IMR-90 (cell line): ENCODE measurements around the gene RASL10A. TPM values are rescaled to one million over a fixed set of nuclear protein-coding genes. Genes with fewer than 3 reads are reported as not detected.

Experiments
- ATAC-seq: fragments of 200-7000 bp; cut with Tn5 transposase; 2 replicates; pipeline ENCODE4 v1.9.1; 2020; ENCODE audit warnings: low read depth, mild to moderate bottlenecking, moderate library complexity
- BruUV-seq: library from RNA; stranded (reverse); fragments of 400-500 nt; replicated peaks from 2 replicates; lab custom pipeline; 2021; lab: Mats Ljungman, UMichigan
- CTCF ChIA-PET: fragments of 300-600 bp; formaldehyde crosslinking; extraction: SDS; loops from one replicate; lab custom pipeline; 2021; ENCODE audit warnings: antibody characterized with exemption; lab: Yijun Ruan, JAX
- POLR2A ChIA-PET: fragments of 300-600 bp; sonication (Branson Sonifier 250); formaldehyde crosslinking; loops from one replicate; lab custom pipeline; 2022; ENCODE audit warnings: antibody characterized with exemption; ENCODE audit not compliant: unreplicated experiment; lab: Charles Lee
- DNase-seq: peaks from one replicate; pipeline ENCODE4 v3.0.0; 2013
- H2AFZ ChIP-seq: replicated peaks from 2 replicates; pipeline ENCODE3; 2013; ENCODE audit warnings: low read length, mild to moderate bottlenecking; ENCODE audit not compliant: poor library complexity
- H2AK5ac ChIP-seq: 2 replicates; pipeline ENCODE4 v1.6.1; 2013; ENCODE audit warnings: low read depth, low read length, inconsistent platforms
- H2AK9ac ChIP-seq: replicated peaks from 2 replicates; pipeline ENCODE3; 2013; ENCODE audit warnings: mild to moderate bottlenecking, low read depth, low read length, moderate library complexity; ENCODE audit not compliant: poor library complexity
- H2BK120ac ChIP-seq: 2 replicates; pipeline ENCODE4 v1.6.1; 2013; ENCODE audit warnings: low read depth, low read length, inconsistent platforms
- H2BK15ac ChIP-seq: 3 replicates; pipeline ENCODE4 v1.6.1; 2013; ENCODE audit warnings: low read depth, low read length, inconsistent platforms
- H2BK20ac ChIP-seq: 2 replicates; pipeline ENCODE4 v1.6.1; 2013; ENCODE audit warnings: low read depth, mild to moderate bottlenecking, inconsistent platforms, low read length, moderate library complexity
- H2BK5ac ChIP-seq: 2 replicates; pipeline ENCODE4 v1.6.1; 2013; ENCODE audit warnings: mild to moderate bottlenecking, low read depth, low read length, inconsistent platforms; ENCODE audit not compliant: poor library complexity, severe bottlenecking
- H3K14ac ChIP-seq: replicated peaks from 2 replicates; pipeline ENCODE4 v1.6.1; 2013; ENCODE audit warnings: low read depth, low read length, inconsistent platforms
- H3K18ac ChIP-seq: 2 replicates; pipeline ENCODE4 v1.6.1; 2013; ENCODE audit warnings: low read depth, low read length, control low read depth
- H3K23ac ChIP-seq: 2 replicates; pipeline ENCODE4 v1.6.1; 2013; ENCODE audit warnings: low read depth, low read length, inconsistent platforms
- H3K27ac ChIP-seq: 2 replicates; pipeline ENCODE4 v1.5.1; 2013; ENCODE audit warnings: mild to moderate bottlenecking, control low read depth, low read length; ENCODE audit not compliant: insufficient read depth
- H3K27me3 ChIP-seq: 2 replicates; pipeline ENCODE4 v1.6.1; 2013; ENCODE audit warnings: low read length; ENCODE audit not compliant: control insufficient read depth, insufficient read depth
- H3K36me3 ChIP-seq: 2 replicates; pipeline ENCODE4 v1.6.1; 2013; ENCODE audit warnings: low read length, mixed read lengths; ENCODE audit not compliant: control insufficient read depth, insufficient read depth
- H3K4ac ChIP-seq: 2 replicates; pipeline ENCODE4 v1.6.1; 2013; ENCODE audit warnings: low read depth, low read length, inconsistent platforms
- H3K4me1 ChIP-seq: 2 replicates; pipeline ENCODE4 v1.6.1; 2013; ENCODE audit warnings: low read length, mixed read lengths; ENCODE audit not compliant: control insufficient read depth, insufficient read depth
- H3K4me2 ChIP-seq: 2 replicates; pipeline ENCODE4 v1.6.1; 2013; ENCODE audit warnings: low read depth, mild to moderate bottlenecking, control low read depth, low read length, moderate library complexity
- H3K4me3 ChIP-seq: 2 replicates; pipeline ENCODE4 v1.5.1; 2013; ENCODE audit warnings: low read depth, mild to moderate bottlenecking, control low read depth, low read length, moderate library complexity; ENCODE audit not compliant: insufficient read depth
- H3K56ac ChIP-seq: 2 replicates; pipeline ENCODE4 v1.6.1; 2013; ENCODE audit warnings: low read length, inconsistent platforms; ENCODE audit not compliant: insufficient read depth; ENCODE audit errors: extremely low read depth
- H3K79me1 ChIP-seq, 2 experiments: 2 replicates each; pipeline ENCODE4 v1.6.1; 2013; ENCODE audit warnings: low read length in 2 of 2, inconsistent platforms in 1 of 2, low read depth in 1 of 2
- H3K9ac ChIP-seq: 2 replicates; pipeline ENCODE4 v1.6.1; 2013; ENCODE audit warnings: low read depth, low read length, control low read depth
- H3K9me1 ChIP-seq: 2 replicates; pipeline ENCODE4 v1.6.1; 2013; ENCODE audit warnings: low read length, inconsistent platforms; ENCODE audit not compliant: insufficient read depth
- H3K9me3 ChIP-seq: 2 replicates; pipeline ENCODE4 v1.6.1; 2013; ENCODE audit warnings: low read length; ENCODE audit not compliant: control insufficient read depth, insufficient read depth
- H4K20me1 ChIP-seq: 2 replicates; pipeline ENCODE4 v1.6.1; 2013; ENCODE audit warnings: low read length, inconsistent platforms; ENCODE audit not compliant: insufficient read depth
- H4K5ac ChIP-seq: 2 replicates; pipeline ENCODE4 v1.6.1; 2013; ENCODE audit warnings: mild to moderate bottlenecking, low read depth, low read length, control low read depth
- H4K8ac ChIP-seq, 2 experiments: 2 replicates each; pipeline ENCODE4 v1.6.1; 2013; ENCODE audit warnings: low read depth in 2 of 2, low read length in 2 of 2, control low read depth in 1 of 2, inconsistent platforms in 1 of 2
- H4K91ac ChIP-seq: 2 replicates; pipeline ENCODE4 v1.6.1; 2013; ENCODE audit warnings: low read depth, low read length, inconsistent platforms; ENCODE audit not compliant: insufficient read depth
- CHD1 ChIP-seq: IDR thresholded peaks from 2 replicates; pipeline ENCODE4 v1.6.1; 2012; ENCODE audit warnings: low read depth, low read length, improper control_type of control experiment
- RFX5 ChIP-seq: IDR thresholded peaks from 2 replicates; pipeline ENCODE4 v1.8.0; 2012; ENCODE audit warnings: low read depth, mild to moderate bottlenecking, low read length, moderate library complexity
- WGBS, 2 experiments: methylation state at CpG; one replicate each; pipeline versions ENCODE4 v1.1.5 to v1.1.7; 2013; ENCODE audit warnings: missing lambda C conversion rate in 2 of 2; ENCODE audit not compliant: insufficient read length in 1 of 2; ENCODE audit errors: extremely low coverage in 2 of 2; 5-methylcytosine and 5-hydroxymethylcytosine counted together
- dilution Hi-C: fragments of 300-500 bp; cut with HindIII; formaldehyde crosslinking; loops from one replicate; pipeline ENCODE4 v1.14.3; 2018; ENCODE audit warnings: low sequenced_read_pairs; ENCODE audit not compliant: unreplicated experiment
- in situ Hi-C: fragments of 300-500 bp; cut with MboI; formaldehyde crosslinking; loops from 3 replicates; pipeline ENCODE4 v1.14.3; 2019; ENCODE audit warnings: low sequenced_read_pairs, inconsistent platforms, mixed read lengths
- intact Hi-C: fragments of 100-400 bp; cut with micrococcal nuclease; formaldehyde crosslinking; loops from 2 replicates; pipeline ENCODE4 v1.10.0; 2022
- polyA plus RNA-seq, 3 experiments: library from polyadenylated mRNA; depleted of rRNA; stranded (reverse); fragments of >200 nt; gene quantifications; 2 replicates each; pipeline ENCODE4 v1.2.3, GENCODE V29; 2012; ENCODE audit warnings: low replicate concordance in 1 of 3
- total RNA-seq: library from RNA; depleted of rRNA; stranded (reverse); fragments of >200 nt; gene quantifications from 2 replicates; pipeline ENCODE4 v1.2.3, GENCODE V29; 2012
- TF ChIP-seq, protein P1 (sequence below): conservative IDR thresholded peaks from 2 replicates; pipeline ENCODE4 v1.5.1; 2012; ENCODE audit warnings: mild to moderate bottlenecking, low read depth, low read length, improper control_type of control experiment

The RASL10A gene
- total and polyA plus RNA-seq, 2 of the 4 experiments (the other 2 are of a cell fraction), result 0.26 TPM; not detected in 1

- peaks cover 25% of the 10 kb centered on the region for H4K20me1 ChIP-seq
- BruUV-seq, result no TSS peak
- H2BK5ac ChIP-seq, result no peak overlapping the region
- no peak for TF ChIP-seq RFX5
- no peak for TF ChIP-seq CHD1
- TF ChIP-seq, protein P1, sequence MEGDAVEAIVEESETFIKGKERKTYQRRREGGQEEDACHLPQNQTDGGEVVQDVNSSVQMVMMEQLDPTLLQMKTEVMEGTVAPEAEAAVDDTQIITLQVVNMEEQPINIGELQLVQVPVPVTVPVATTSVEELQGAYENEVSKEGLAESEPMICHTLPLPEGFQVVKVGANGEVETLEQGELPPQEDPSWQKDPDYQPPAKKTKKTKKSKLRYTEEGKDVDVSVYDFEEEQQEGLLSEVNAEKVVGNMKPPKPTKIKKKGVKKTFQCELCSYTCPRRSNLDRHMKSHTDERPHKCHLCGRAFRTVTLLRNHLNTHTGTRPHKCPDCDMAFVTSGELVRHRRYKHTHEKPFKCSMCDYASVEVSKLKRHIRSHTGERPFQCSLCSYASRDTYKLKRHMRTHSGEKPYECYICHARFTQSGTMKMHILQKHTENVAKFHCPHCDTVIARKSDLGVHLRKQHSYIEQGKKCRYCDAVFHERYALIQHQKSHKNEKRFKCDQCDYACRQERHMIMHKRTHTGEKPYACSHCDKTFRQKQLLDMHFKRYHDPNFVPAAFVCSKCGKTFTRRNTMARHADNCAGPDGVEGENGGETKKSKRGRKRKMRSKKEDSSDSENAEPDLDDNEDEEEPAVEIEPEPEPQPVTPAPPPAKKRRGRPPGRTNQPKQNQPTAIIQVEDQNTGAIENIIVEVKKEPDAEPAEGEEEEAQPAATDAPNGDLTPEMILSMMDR, result no peak
- no peak overlapping the region for H3K27ac ChIP-seq
- H3K4ac ChIP-seq, result 0 out of 2 replicates have a peak overlapping the region, but pooled peaks have one; percentile 74
- dilution Hi-C loops, result no loop called here
- H2BK15ac ChIP-seq, result no peak overlapping the region
- no peak overlapping the region for H3K18ac ChIP-seq
- no peak overlapping the region for H4K8ac ChIP-seq
- H3K4me2 ChIP-seq, result no peak overlapping the region; the same call in 1 of the 2 replicates
- ChIA-PET POLR2A (no interaction called here), CTCF (no interaction called here)
- peak overlapping the region; percentile 37 for H2AK9ac ChIP-seq
- H3K27me3 ChIP-seq, result peaks cover 2% of the 10 kb centered on the region; the same call in 1 of the 2 replicates
- no peak overlapping the region for H3K56ac ChIP-seq
- no peak overlapping the region for H4K5ac ChIP-seq
- H3K23ac ChIP-seq, result no peak overlapping the region
- no peak overlapping the region for H2BK120ac ChIP-seq
- H4K91ac ChIP-seq, result no peak overlapping the region
- peaks cover 5% of the 10 kb centered on the region; the same call in 1 of the 2 replicates for H3K9me1 ChIP-seq
- ATAC-seq, result no peak
- peaks cover 8 to 42% of the 10 kb centered on the region in 2 experiments; a peak in 3 of 4 replicates for H3K79me1 ChIP-seq
- peaks cover 17% of the 10 kb centered on the region for H3K4me1 ChIP-seq
- no peak overlapping the region for H2BK20ac ChIP-seq
- WGBS, 2 experiments, result 86% methylated on average over 29 of the region's 50 CpGs; no CpG with 5 or more reads in 1 of the 2 experiments
- H3K4me3 ChIP-seq, result no peak overlapping the region
- peak overlapping the region; percentile 52; the same call in 1 of the 2 replicates for H2AK5ac ChIP-seq
- H3K36me3 ChIP-seq, result peaks cover 2% of the 10 kb centered on the region; the same call in 1 of the 2 replicates
- no peaks in the 10 kb centered on the region for H3K9me3 ChIP-seq
- no peak overlapping the region for H2AFZ ChIP-seq
- H3K14ac ChIP-seq, result no peak overlapping the region
- intact Hi-C loops, result no loop called here
- in situ Hi-C loops, result no loop called here
- H3K9ac ChIP-seq, result no peak overlapping the region
- DNase-seq, result no peak
These were observed 7.2 kb downstream of the RASL10A start for GRCh38 chr22:29308148-29308790.
